GM18511 (cell line): ENCODE measurements around the gene CHD5.

Source experiments
- ATAC-seq: cut with Tn5 transposase; IDR thresholded peaks from one replicate; pipeline ENCODE4 v1.9.1; 2021; ENCODE audit warnings: mild to moderate bottlenecking, moderate library complexity; ENCODE audit not compliant: unreplicated experiment

The CHD5 gene

GRCh38 chr1:6101826-6102531, 78.1 kb downstream of the CHD5 start:
- no peak for ATAC-seq

DNA sequence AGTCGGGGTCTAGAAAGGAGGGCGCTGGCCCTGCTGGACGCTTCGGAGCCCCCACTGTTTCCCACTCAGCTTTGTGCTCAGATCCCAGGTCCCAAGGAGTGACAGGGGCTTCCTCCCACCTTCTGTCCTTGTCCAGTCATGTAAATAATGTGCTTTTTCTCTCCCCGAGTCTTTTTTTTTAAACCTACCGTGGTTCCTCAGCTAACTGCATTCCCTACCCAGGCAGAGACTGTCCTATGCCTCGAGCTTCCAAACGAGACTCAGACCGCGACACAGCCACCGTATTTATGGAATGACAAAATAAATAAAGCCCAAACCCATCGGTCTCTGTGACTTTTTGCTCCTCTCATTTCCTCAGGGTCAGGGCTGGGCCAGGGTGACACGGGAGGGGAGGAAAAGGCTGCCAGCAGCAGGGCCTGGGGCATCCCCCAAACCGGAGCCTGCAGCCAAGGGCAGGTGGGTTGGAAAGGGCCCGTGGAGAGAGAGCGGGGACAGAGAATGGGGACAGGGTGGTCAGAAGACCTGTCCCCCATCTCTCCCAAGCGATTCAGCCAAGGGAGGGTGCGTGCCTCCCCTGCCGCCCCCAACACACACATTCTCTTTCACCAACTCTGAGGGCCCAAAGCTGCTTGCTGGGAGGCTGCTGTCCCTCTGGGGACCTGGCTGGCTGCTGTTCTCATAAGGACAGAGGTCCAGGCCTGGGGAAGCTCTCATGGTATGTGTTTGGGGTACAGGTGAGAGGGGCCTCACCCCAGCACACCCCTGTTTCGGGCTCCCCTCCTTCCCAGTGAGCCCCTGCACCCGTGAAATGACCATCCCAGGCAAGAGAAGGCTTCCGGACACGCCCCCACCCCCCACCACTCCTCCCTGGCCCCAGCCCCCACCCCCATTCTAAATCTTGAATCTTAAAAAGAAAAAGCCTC, 79.0 kb downstream of the CHD5 start:
- ATAC-seq = no peak

DNA sequence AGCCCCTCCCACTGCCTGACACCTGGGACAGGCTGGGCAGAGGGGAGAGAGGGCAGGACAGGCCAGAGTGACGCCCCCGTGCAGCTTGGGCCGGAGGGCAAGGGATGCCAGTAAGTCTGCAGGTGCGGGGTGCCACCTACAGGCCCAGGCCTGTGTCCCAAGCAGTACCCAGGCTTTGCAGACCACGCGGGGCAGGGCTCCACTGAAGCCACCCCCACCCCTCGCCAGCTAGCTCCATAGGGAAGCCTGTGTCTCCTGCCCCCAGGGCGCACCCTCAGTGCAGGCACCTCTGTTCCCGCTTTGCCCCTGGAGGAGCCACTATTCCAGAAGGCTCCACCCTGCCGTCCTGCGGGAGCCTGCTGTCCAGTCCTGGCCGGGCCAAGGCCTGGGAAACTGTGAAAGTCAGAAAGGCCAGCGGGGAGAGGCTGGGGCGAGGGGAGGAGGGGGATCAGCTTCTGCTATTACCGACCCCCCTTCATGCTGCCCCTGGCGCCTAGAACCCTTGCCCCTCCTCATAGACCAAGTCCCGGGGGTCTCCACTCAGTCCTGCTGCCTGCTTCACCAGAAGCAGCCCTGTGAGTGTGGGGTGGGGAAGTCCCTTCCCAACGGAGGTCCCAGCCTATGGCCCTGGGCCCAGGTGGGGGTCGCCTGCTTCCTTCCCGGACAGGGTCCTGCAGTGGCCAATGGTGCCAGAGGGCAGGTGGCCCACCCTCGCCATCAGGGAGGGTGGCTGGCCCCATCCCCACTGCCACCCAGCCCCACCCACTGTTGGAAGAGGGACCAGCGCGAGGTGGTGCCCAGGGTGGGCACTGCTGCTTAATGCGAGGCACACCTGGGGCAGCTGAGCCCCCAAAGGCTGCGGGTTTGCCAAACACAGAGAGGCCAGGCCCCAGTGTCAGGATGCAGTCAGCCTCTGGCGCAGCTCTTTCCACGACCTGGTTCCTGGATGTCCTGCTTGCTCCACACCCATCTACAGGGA, 80.0 kb downstream of the CHD5 start:
- ATAC-seq = no peak

DNA sequence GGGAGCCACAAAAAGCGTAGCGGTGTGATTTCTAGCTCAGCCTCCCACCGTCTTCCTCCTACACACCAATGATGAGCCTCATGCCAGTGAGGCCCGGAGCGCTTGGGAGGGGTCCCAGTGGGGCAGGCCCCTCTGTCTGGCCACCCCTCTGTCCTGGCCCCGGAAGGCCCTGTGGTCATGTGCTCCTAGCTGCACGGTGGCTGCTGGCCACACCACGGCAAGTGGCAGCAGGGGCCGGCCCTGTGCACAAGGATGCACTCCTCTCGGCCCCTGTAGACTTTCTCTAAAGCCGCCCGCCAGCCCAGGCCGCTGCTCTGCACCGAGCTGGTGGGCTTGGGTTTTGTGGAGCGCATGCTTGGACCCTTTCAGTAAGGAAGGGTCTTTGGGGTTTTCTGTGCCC, 80.8 kb downstream of the CHD5 start:
- ATAC-seq = no peak

GRCh38 chr1:6098303-6099215, 81.6 kb downstream of the CHD5 start:
- ATAC-seq = no peak

DNA sequence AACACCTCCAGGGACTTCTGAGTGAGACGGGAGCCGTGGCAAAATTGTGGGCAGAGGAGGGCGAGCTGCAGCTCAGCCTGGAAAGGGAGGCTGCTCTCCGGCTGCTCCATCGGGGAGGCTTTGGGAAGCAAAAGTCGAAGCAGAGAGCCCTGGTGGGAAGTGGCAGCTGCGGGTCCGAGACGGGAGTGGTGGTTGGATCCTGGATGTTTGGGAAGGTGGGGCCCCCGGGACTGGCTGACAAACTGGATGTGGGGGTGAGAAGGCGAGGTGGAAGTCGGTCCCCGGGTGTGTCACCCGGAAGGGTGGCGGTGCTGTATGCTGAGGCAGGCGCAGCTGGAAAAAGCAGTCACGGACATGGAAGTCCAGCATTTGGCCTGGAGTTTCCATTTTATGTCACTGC, 82.3 kb downstream of the CHD5 start:
- no peak for ATAC-seq

DNA sequence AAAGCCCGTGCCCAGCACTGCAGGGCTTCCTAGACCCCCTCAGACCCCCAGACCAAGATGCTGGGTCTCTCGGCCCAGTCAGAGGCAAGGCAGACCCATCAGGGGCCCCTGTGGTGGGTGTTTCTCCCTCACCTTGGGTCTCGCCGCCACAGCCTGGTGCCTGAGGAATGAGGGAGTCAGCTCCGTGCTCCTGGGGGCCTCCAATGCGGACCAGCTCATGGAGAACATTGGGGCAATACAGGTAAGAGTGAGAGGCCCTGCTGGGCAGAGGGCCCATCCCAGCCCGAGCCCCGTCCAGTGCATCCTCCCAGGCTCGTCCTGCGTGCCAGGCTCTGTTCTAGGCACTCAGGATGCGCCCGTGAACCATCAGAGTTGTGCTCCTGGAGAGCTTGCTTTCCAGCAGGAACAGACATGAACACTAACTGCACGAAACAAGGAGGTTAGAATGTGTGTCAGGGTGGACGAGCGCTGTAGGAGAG, 83.0 kb downstream of the CHD5 start:
- ATAC-seq = no peak

DNA sequence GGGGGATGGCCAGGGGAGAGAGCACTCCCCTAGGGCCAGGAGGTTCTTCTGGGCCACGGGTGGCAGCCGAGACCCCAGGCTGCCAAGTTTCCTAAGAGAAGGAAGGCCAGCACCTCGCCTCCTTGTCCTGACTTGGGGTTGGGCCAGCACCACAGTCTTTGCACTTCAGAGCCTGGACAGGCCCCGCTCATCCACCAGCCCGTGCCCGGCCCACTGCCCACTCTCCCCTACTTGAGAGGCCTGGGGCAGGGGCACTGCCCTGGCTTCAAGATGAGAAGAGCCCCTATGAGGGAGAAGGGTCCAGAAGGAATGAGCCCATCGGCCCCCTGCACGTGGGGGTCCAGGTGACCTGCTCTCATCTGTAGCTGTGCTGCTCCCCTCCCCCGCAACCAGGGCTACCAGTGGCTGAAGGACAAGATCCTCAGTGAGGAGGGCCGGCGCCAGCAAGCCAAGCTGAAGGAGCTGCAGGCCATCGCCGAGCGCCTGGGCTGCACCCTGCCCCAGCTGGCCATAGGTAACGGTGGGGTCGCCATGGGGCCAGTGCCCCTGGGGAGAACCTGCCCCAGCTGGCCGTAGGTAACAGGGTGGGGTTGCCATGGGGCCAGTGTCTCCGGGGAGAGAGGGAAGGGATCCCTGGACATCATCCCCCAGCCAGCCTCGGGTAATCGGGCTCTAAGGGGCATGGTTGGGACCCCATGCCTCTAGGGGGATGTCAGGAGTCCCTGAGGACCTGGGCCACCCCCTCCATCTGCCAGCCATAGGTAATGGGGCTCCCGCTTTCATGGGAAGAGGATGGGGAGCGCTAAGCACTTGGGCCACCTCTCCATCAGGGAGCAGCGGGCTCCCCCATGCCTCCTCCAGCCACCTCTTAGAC, 83.6 kb downstream of the CHD5 start:
- no peak for ATAC-seq

- ATAC-seq = no peak
Measured at GRCh38 chr1:6095511-6096242, 84.4 kb downstream of the CHD5 start.

- no peak for ATAC-seq
Measured at GRCh38 chr1:6094801-6095505, 85.2 kb downstream of the CHD5 start.

DNA sequence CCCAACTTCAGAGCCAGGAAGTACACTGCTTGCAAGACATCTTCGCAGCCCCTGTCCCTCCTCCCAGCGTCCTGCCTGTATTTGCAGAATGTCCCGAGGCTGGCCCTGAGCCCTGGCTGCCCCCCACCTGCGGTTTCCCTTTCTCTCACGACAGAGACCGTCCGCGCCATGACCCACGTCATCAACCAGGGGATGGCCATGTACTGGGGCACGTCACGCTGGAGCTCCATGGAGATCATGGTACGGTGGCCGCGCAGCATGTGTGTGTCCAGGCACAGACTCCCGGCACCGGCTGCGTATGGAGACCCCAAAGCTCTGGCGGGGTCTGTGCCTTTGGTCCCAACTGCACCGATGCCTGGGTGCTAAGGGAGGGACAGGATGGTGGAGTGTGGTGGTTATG, 85.9 kb downstream of the CHD5 start:
- no peak for ATAC-seq

DNA sequence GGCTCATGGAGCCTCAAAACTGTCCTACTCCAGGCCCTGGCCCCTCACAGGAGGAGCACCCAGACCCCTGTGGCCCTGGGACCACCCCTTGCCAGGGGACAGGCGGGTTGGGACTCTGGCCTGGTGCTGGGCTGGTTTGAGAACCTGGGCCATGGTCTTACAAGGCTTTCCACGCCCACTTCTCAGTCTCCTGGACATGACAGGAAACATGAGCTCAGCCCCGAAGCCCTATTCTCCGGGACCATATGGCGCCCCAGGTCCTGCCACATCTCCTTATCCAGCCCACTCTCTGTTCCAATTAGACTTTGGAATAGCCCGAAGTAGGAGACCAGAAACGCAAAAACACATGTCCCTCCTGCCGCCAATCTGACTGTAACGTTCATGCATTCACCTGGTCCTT, 86.5 kb downstream of the CHD5 start:
- no peak for ATAC-seq

GRCh38 chr1:6093071-6093470, 87.0 kb downstream of the CHD5 start:
- no peak for ATAC-seq

GRCh38 chr1:6092211-6092610, 87.9 kb downstream of the CHD5 start:
- no peak for ATAC-seq

DNA sequence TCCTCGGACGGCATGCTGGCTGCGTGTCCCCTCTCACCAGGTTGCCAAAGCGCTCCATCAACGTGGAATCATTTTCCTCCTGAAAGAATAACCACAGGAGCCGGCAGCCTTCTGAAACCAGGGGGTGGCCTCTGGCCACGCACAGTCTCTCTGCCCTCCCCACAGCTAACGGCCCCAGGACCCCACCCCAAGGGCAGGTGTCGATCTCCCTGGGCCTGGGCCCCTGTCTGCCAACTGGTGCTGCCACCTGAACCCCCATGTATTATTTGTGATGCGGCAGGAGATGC, 88.4 kb downstream of the CHD5 start:
- ATAC-seq = no peak

DNA sequence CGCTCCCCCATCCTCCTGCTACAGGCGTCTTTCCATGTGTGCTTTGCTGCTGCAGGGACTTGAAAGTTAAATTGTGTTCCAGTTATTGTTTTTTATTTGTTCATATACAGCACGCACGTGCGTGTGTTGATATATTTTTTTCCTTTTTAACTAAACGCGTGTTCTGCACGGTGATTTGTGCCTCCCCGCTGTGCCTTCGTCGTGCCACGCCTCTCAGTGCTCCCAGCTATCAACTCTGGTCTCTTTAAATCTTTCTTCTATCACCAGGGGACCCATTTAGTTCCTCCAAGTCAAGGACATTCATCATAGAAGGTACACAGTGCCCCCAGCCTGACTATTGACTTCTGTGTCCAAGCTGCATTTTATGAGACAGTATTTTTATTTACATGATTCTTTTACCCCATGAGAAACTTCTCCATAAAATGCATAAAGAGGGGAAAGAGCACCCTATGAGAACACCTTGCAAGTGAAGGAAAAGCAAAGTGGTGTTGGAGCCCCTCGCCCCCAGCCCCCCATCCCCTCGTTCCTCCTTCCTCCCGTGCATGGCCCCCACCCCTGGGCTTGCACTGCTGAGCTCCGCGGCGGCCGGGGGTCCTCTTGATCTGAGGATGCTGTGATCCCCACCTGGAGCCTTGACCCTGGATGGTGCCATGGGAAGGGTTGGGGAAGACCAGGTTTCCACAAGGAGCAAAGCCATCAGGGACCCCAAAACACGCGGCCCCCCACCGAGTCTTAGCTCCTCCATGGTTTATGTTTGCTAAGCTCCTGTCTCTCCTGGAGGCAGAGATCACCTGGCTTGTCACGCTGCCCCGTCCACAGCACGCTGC, 88.9 kb downstream of the CHD5 start:
- ATAC-seq = no peak

DNA sequence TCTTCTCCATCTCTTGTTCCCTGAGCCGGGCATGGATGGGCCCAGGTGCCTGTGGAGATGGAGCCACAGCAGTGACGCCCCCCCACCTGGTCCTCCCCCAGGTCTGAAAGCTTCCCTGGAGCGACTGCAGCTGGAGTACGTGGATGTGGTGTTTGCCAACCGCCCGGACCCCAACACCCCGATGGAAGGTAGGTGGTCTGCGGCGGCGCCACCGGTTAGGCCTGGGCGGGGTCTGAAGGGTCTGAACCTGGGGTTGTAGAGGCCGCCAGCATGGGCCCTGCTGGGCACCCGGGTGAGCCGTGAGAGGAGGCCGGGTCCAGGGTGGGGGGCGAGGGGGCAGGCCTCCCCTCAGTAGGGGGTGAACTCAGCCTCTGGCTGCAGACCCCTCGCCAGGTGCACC, 89.8 kb downstream of the CHD5 start:
- ATAC-seq = no peak
